GM19463 (cell line): Measurements from ENCODE around the gene VSIG10L2.
A peak's percentile ranks its signal among the peaks of the same experiment; 100 is the strongest.
"Not testable (repeated sequence)": the region's sequence is repeated elsewhere in the genome, so short reads cannot be mapped to it uniquely, and the experiment has no call there.

Experiments
- ATAC-seq: cut with Tn5 transposase; IDR thresholded peaks from one replicate; pipeline ENCODE4 v1.9.1; 2021; ENCODE audit warnings: mild to moderate bottlenecking, moderate library complexity; ENCODE audit not compliant: unreplicated experiment

The VSIG10L2 gene

GRCh38 chr11:125945797-125946520 lies at the start of gene VSIG10L2:
TSS of gene VSIG10L2 (plus strand) at chr11:125946044. CDS start at chr11:125946056, 12 bp downstream.
- ATAC-seq: no peak

- no peak for ATAC-seq
These were observed 44.0 kb upstream of the VSIG10L2 start for GRCh38 chr11:125901872-125902271.

GRCh38 chr11:125902277-125902926 lies 43.4 kb upstream of the VSIG10L2 start:
- no peak for ATAC-seq

GRCh38 chr11:125902927-125903710 lies 42.7 kb upstream of the VSIG10L2 start, which contains the start of gene PUS3:
TSS of gene PUS3 (minus strand) at chr11:125903206. CDS start at chr11:125896284, 6,922 bp downstream.
- peak; percentile 98 for ATAC-seq

GRCh38 chr11:125903711-125904659 lies 41.9 kb upstream of the VSIG10L2 start, which contains the start of gene DDX25:
TSS of gene DDX25 (plus strand) at chr11:125904508. CDS start at chr11:125904518, 10 bp downstream.
- no peak for ATAC-seq

- no peak for ATAC-seq
These were observed 41.2 kb upstream of the VSIG10L2 start for GRCh38 chr11:125904678-125905077.

- no peak for ATAC-seq
These were observed 35.5 kb upstream of the VSIG10L2 start for GRCh38 chr11:125910226-125910849.

GRCh38 chr11:125914601-125915000 lies 31.2 kb upstream of the VSIG10L2 start:
- ATAC-seq: not testable (repeated sequence)

- no peak for ATAC-seq
These were observed 29.0 kb upstream of the VSIG10L2 start for GRCh38 chr11:125916683-125917347.

GRCh38 chr11:125918140-125918840 lies 27.6 kb upstream of the VSIG10L2 start:
- ATAC-seq: no peak

- no peak for ATAC-seq
These were observed 24.8 kb upstream of the VSIG10L2 start for GRCh38 chr11:125921042-125921441.

GRCh38 chr11:125922156-125922555 lies 23.7 kb upstream of the VSIG10L2 start:
- no peak for ATAC-seq

GRCh38 chr11:125923012-125923579 lies 22.7 kb upstream of the VSIG10L2 start:
- peak; percentile 76 for ATAC-seq

GRCh38 chr11:125923633-125924032 lies 22.2 kb upstream of the VSIG10L2 start:
- ATAC-seq: no peak

GRCh38 chr11:125924384-125925007 lies 21.3 kb upstream of the VSIG10L2 start:
- ATAC-seq: no peak

- ATAC-seq: no peak
These were observed 20.6 kb upstream of the VSIG10L2 start for GRCh38 chr11:125925247-125925740.

GRCh38 chr11:125925804-125926203 lies 20.0 kb upstream of the VSIG10L2 start:
- ATAC-seq: no peak

GRCh38 chr11:125926682-125927081 lies 19.2 kb upstream of the VSIG10L2 start:
- ATAC-seq: no peak
